Loucy (cell line): Measurements from ENCODE around the gene CNTNAP2.

Source experiments
- H2AFZ ChIP-seq: fragments of 200-600 bp; sonication (generic); 2 replicates; pipeline ENCODE4 v1.6.0; 2016; ENCODE audit warnings: antibody characterized with exemption, mild to moderate bottlenecking, low read length, moderate library complexity
- H3F3A ChIP-seq: fragments of 200-600 bp; 2 replicates; pipeline ENCODE4 v1.6.0; 2016; ENCODE audit warnings: antibody characterized with exemption, low read depth, mild to moderate bottlenecking
- H3K27me3 ChIP-seq: fragments of 200-600 bp; sonication (generic); 2 replicates; pipeline ENCODE4 v1.6.1; 2014; ENCODE audit warnings: low read length, mild to moderate bottlenecking; ENCODE audit not compliant: insufficient read depth, poor library complexity, severe bottlenecking
- H3K36me3 ChIP-seq: fragments of 200-600 bp; sonication (generic); 2 replicates; pipeline ENCODE4 v1.6.1; 2016; ENCODE audit warnings: low read length; ENCODE audit not compliant: insufficient read depth
- H3K4me1 ChIP-seq: fragments of 200-600 bp; sonication (generic); 2 replicates; pipeline ENCODE4 v1.5.1; 2014; ENCODE audit warnings: low read length, mild to moderate bottlenecking; ENCODE audit not compliant: insufficient read depth, poor library complexity, severe bottlenecking
- H3K4me2 ChIP-seq: fragments of 200-600 bp; sonication (generic); 2 replicates; pipeline ENCODE4 v1.6.0; 2014; ENCODE audit warnings: antibody characterized with exemption, low read length, low read depth, mild to moderate bottlenecking; ENCODE audit not compliant: poor library complexity, severe bottlenecking
- H3K4me3 ChIP-seq: fragments of 200-600 bp; sonication (generic); 2 replicates; pipeline ENCODE4 v1.5.1; 2014; ENCODE audit warnings: low read length, mild to moderate bottlenecking, mixed read lengths; ENCODE audit not compliant: poor library complexity, severe bottlenecking
- H3K79me2 ChIP-seq: fragments of 200-600 bp; sonication (generic); 2 replicates; pipeline ENCODE4 v1.6.1; 2014; ENCODE audit warnings: low read length; ENCODE audit not compliant: insufficient read depth
- H3K9ac ChIP-seq: fragments of 200-600 bp; sonication (generic); 2 replicates; pipeline ENCODE4 v1.6.0; 2014; ENCODE audit warnings: mild to moderate bottlenecking, low read depth, low read length, moderate library complexity; ENCODE audit not compliant: poor library complexity, severe bottlenecking
- H3K9me2 ChIP-seq: fragments of 200-600 bp; sonication (generic); replicated peaks from 2 replicates; pipeline ENCODE4 v1.6.1; 2016; ENCODE audit warnings: low read depth, low read length, mixed read lengths
- H3K9me3 ChIP-seq: fragments of 200-600 bp; sonication (generic); 2 replicates; pipeline ENCODE4 v1.6.1; 2014; ENCODE audit warnings: mild to moderate bottlenecking, antibody characterized with exemption, low read length, low read depth; ENCODE audit not compliant: insufficient read depth
- H4K20me1 ChIP-seq: fragments of 200-600 bp; sonication (generic); 2 replicates; pipeline ENCODE4 v1.6.0; 2014; ENCODE audit warnings: antibody characterized with exemption, low read length, mild to moderate bottlenecking; ENCODE audit not compliant: insufficient read depth, poor library complexity, severe bottlenecking
- CTCF ChIP-seq: fragments of 200-600 bp; sonication (generic); conservative IDR thresholded peaks from 2 replicates; pipeline ENCODE4 v1.5.1; 2014; ENCODE audit warnings: mild to moderate bottlenecking, antibody characterized with exemption, low read length
- EZH2phosphoT487 ChIP-seq: fragments of 200-600 bp; IDR thresholded peaks from 2 replicates; pipeline ENCODE4 v1.6.1; 2018; ENCODE audit warnings: antibody characterized with exemption, mild to moderate bottlenecking, moderate library complexity, borderline replicate concordance

Gene CNTNAP2

DNA sequence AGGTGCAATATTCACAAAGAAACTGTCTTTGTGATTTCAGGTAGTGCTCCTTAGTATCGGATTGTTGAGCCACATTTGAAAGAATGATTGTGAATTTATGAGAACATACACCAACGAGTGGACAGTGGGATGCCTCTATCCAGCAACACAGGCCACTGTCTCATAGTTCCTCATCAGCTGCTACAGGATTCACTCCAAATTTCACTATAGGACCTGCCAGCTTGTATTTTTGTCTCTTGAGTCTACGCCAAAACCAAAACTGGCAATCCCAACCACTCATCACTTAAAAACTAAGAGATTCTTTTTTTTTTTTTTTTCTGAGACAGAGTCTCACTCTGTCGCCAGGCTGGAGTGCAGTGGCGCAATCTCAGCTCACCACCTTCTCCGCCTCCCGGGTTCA is 964.5 kb downstream of the CNTNAP2 start:
- H3K4me2 ChIP-seq: no peak overlapping the region
- no peaks in the 10 kb centered on the region for H3K79me2 ChIP-seq

GRCh38 chr7:147089051-147089461 is 972.5 kb downstream of the CNTNAP2 start:
- H3K4me1 ChIP-seq: no peaks in the 10 kb centered on the region
- no peaks in the 10 kb centered on the region for H3F3A ChIP-seq
- H2AFZ ChIP-seq: no peak overlapping the region
- no peaks in the 10 kb centered on the region for H3K36me3 ChIP-seq
- no peaks in the 10 kb centered on the region for H3K9me3 ChIP-seq
- H4K20me1 ChIP-seq: no peaks in the 10 kb centered on the region
- no peaks in the 10 kb centered on the region for H3K9me2 ChIP-seq
- H3K79me2 ChIP-seq: no peaks in the 10 kb centered on the region
- no peaks in the 10 kb centered on the region for H3K27me3 ChIP-seq
- TF ChIP-seq CTCF (no peak), EZH2phosphoT487 (no peak)
- no peak overlapping the region for H3K4me3 ChIP-seq
- H3K9ac ChIP-seq: no peak overlapping the region
- no peak overlapping the region for H3K4me2 ChIP-seq

More for the DNA sequence above, 964.5 kb downstream of the CNTNAP2 start:
- Histone ChIP-seq H3K4me1 (no peaks in the 10 kb centered on the region), H4K20me1 (no peaks in the 10 kb centered on the region), H3K9ac (no peak overlapping the region), H3K9me3 (no peaks in the 10 kb centered on the region), H3K36me3 (no peaks in the 10 kb centered on the region), H3K9me2 (no peaks in the 10 kb centered on the region), H3K27me3 (no peaks in the 10 kb centered on the region), H3F3A (no peaks in the 10 kb centered on the region), H3K4me3 (no peak overlapping the region), H2AFZ (no peak overlapping the region)
- TF ChIP-seq EZH2phosphoT487 (no peak), CTCF (no peak)

DNA sequence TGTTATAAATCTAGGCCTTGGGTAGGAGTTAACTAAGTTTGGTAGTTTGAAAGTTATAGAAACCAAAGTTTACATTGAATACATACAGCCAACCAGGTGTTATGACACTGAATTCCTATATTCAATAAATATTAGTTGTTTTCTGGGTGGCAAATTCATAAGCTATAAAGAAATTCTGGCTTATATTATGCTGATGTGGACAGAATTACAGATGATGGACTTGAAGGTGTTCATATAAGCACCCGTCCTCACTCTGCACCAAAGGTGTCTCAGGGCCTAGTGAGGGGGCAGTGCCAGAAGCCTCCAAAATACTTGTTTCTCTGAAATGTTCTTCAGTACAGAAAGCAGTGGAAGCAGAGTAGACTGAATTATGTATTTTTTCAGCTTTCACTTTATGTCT is 973.0 kb downstream of the CNTNAP2 start:
- H3F3A ChIP-seq: no peaks in the 10 kb centered on the region
- H3K27me3 ChIP-seq: no peaks in the 10 kb centered on the region
- H3K4me3 ChIP-seq: no peak overlapping the region
- H3K4me1 ChIP-seq: no peaks in the 10 kb centered on the region
- H3K9ac ChIP-seq: no peak overlapping the region
- H4K20me1 ChIP-seq: no peaks in the 10 kb centered on the region
- no peaks in the 10 kb centered on the region for H3K9me3 ChIP-seq
- H3K9me2 ChIP-seq: no peaks in the 10 kb centered on the region
- TF ChIP-seq CTCF (no peak), EZH2phosphoT487 (no peak)
- no peak overlapping the region for H3K4me2 ChIP-seq
- H3K79me2 ChIP-seq: no peaks in the 10 kb centered on the region
- H2AFZ ChIP-seq: no peak overlapping the region
- H3K36me3 ChIP-seq: no peaks in the 10 kb centered on the region
